Kidney epithelial cell (primary cell): ENCODE measurements around the gene CA11. TPM values are rescaled to one million over a fixed set of nuclear protein-coding genes. Genes with fewer than 3 reads are reported as not detected.

Experiments
- DNase-seq: peaks from one replicate; pipeline ENCODE4 v3.0.0-alpha.2; 2010; ENCODE audit warnings: low read depth
- H3K27me3 ChIP-seq: 2 replicates; pipeline ENCODE4 v1.6.0; 2011; ENCODE audit warnings: low read length; ENCODE audit not compliant: control insufficient read depth, insufficient read depth
- H3K36me3 ChIP-seq: 2 replicates; pipeline ENCODE4 v1.5.1; 2011; ENCODE audit warnings: low read length; ENCODE audit not compliant: control insufficient read depth, insufficient read depth
- H3K4me3 ChIP-seq: 2 replicates; pipeline ENCODE4 v1.5.1; 2011; ENCODE audit warnings: low read depth, mild to moderate bottlenecking, control low read depth, low read length
- total RNA-seq: library from RNA; depleted of rRNA; stranded (reverse); fragments of >200 nt; gene quantifications from 2 replicates; pipeline ENCODE4 v1.2.3, GENCODE V29; 2015
- TF ChIP-seq, protein P1 (sequence below): IDR thresholded peaks from 2 replicates; pipeline ENCODE4 v1.5.1; 2011; ENCODE audit warnings: mild to moderate bottlenecking, moderate library complexity, low read length, control low read depth, inconsistent platforms; ENCODE audit not compliant: insufficient read depth, poor library complexity, severe bottlenecking

The CA11 gene
- total RNA-seq, 1 donor from 2014 or later = 1.1 TPM

DNA sequence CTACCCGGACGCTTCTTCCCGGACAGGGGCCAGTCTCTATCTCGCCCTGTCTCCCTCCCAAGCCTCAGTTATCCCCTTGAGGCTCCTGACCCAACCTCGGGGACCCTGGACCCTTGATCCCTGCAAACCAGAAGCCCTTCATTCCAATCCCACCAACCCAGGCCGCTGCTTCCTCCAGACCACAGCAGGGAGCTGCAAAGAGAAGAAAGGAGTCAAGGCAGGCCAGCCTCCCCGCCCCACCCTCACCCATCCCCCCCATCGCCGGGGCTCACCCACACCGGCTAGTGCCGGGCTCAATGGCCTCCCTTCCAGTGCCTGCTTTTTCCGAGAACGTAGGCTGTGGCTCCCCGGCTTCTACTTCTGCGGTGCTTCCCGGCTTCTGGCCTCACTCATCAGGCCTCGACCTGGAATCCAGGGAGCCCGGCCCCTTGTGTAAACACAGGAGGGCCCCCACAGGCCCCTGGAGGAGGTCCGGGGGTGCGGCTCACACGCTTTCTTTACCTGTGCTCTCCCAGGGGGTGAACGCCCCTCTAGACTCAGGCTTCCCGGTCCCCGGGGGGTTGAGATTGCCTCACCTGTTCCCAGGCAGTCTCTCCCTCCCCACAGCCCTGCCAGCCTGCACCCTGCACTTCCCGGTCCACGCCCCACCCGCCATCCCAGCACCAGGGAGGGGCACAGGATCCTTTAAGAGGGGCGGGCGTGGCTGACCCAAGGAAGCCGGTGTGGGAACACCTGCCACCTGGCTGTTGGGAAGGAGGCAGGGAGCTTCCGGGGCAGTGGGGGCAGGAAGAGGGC, 31.4 kb downstream of the CA11 start, which contains the start of gene FAM83E:
FAM83E (minus strand) TSS at position 641 of the 795 bp plus-strand sequence. CDS start 1,704 bp downstream, outside the sequence.
- H3K36me3 ChIP-seq = peaks cover 5% of the 10 kb centered on the region
- DNase-seq = no peak
- H3K4me3 ChIP-seq = no peak within 1 kb of the TSS
- TF ChIP-seq, protein P1, sequence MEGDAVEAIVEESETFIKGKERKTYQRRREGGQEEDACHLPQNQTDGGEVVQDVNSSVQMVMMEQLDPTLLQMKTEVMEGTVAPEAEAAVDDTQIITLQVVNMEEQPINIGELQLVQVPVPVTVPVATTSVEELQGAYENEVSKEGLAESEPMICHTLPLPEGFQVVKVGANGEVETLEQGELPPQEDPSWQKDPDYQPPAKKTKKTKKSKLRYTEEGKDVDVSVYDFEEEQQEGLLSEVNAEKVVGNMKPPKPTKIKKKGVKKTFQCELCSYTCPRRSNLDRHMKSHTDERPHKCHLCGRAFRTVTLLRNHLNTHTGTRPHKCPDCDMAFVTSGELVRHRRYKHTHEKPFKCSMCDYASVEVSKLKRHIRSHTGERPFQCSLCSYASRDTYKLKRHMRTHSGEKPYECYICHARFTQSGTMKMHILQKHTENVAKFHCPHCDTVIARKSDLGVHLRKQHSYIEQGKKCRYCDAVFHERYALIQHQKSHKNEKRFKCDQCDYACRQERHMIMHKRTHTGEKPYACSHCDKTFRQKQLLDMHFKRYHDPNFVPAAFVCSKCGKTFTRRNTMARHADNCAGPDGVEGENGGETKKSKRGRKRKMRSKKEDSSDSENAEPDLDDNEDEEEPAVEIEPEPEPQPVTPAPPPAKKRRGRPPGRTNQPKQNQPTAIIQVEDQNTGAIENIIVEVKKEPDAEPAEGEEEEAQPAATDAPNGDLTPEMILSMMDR = no peak
- H3K27me3 ChIP-seq = no peaks in the 10 kb centered on the region

DNA sequence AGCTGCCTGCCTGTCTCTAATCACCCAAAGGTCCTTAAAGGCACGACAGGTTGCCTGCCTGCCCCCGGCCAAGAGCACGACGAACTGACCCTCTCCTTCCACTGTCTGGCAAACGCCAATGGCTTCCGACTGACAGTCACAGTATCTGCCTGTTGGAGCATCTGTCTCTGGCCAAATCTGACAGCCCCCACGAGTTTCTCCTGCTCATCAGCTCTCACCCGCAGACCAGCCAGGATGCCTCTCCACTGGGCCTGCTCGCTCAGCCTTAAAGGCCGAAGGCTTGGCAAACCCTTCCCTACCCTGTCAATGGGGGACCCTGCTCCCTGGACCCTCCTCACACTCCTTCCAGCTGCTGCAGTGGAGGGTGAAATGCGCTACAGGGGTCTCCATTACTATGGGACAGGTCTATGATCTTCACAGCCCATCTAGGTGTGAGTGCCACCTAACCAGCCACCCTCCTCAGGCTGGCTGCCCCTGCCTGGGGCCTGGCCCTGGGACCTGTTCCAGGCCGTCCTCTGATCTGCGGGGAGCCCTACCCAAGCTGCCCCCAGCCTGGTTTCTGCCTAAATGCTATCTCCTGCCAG, 32.0 kb downstream of the CA11 start:
- no peak overlapping the region for H3K4me3 ChIP-seq
- H3K27me3 ChIP-seq = no peaks in the 10 kb centered on the region
- peaks cover 5% of the 10 kb centered on the region for H3K36me3 ChIP-seq
- TF ChIP-seq, protein P1 = no peak
- no peak for DNase-seq

DNA sequence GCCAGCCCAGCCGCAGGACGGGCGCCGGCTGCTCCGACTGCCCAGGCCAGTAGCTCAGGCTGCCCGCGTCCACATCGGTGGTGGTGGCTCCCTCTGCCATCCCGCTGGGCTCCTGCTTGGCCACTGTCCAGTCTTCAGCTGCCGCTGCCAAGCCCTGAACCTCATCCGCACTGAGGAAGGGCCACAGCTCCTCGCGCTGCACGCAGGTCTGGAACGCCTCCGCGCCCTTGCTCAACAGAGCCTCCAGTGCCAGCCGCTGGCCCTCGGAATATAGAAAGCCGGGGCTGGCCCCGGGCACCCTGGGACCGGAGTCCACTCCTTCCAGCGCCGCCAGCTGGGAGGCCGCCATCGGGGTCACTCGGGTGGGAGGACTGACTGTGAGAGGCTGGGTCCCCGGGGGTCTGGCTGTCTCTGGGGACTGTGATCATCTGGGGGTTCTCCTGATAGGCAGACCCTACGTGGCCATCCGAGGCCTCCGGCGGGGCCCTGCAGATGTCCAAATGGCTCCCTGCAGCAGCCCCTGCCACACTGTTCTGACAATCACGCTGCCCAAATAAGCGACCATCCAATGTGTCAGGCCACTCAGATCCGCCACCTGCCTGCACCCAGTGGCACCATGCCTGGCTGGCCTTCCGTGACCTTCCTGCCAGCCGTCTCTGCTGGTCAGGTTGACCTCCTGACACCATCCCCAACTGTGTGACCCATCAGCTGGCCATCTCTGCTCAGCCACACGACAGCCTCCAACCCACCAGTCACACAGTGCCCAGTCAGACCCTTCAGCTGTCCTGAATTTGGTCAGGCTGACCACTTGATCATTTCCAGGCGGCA, 32.7 kb downstream of the CA11 start:
- TF ChIP-seq, protein P1 = no peak
- peaks cover 5% of the 10 kb centered on the region for H3K36me3 ChIP-seq
- no peak for DNase-seq
- H3K27me3 ChIP-seq = no peaks in the 10 kb centered on the region
- no peak overlapping the region for H3K4me3 ChIP-seq

DNA sequence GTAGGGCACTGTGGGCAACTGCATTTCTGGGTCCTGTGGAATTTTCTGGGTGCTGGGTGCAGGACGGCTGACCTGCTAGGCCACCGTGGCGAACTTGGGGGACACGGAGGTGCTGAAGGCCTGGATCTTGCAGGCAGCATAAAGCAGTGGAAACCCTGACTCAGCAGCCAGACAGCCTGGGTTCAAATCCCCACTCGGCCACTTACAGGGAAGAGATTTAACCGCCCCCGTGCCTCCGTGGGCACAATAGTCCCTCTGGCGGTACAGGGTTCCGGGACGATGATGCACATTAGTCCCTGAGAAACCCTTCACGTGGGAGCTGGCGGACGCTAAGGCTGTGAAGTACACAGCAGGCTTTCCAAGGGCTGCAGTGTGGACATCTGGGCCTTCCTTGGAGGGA, 34.1 kb downstream of the CA11 start:
- no peak for DNase-seq
- Histone ChIP-seq H3K4me3 (no peak overlapping the region), H3K36me3 (peaks cover 2% of the 10 kb centered on the region), H3K27me3 (no peaks in the 10 kb centered on the region)
- TF ChIP-seq, protein P1 = no peak

DNA sequence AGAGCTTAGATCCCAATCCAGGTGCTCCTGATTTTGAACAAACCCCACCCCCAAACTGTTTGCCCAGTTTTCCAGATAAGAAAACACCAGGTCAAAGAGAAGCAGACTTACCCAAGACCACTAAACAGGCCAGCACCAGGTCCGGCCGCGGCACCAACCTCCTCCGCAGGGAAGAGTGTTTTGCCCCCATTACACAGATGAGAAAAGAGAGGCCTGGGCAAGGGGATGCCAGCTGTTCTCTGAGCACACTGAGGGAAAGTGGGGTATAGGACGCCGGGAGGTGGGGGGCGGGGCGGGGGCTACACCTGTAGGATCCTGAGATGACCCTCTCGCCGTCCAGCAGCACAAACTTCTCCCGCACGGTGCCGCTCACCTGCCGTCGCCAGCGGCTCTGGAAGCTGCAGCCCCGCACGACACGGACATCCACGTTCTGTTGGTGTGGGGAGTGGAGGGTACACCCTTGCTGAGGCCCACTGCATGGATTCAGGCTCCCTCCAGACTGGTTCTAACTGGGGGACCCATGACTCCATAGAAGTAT, 36.3 kb downstream of the CA11 start:
- no peaks in the 10 kb centered on the region for H3K27me3 ChIP-seq
- H3K4me3 ChIP-seq = no peak overlapping the region
- DNase-seq = no peak
- H3K36me3 ChIP-seq = no peaks in the 10 kb centered on the region
- TF ChIP-seq, protein P1 = no peak
